HL-60 (cell line): Measurements from ENCODE around the gene TMEM145.

ENCODE experiments used
- DNase-seq, 2 experiments: peaks; one replicate each; pipeline ENCODE4 v3.0.0-alpha.2; 2010 to 2020; ENCODE audit warnings: low read depth in 1 of 2, low spot score in 1 of 2
- H3K27ac ChIP-seq: fragments of 250-450 bp; sonication (Bioruptor Pico); replicated peaks from 2 replicates; pipeline ENCODE4 v1.5.1; 2020; ENCODE audit warnings: mild to moderate bottlenecking, moderate library complexity
- H3K27me3 ChIP-seq: fragments of 250-450 bp; sonication (Bioruptor Pico); 2 replicates; pipeline ENCODE4 v1.5.1; 2021; ENCODE audit warnings: mild to moderate bottlenecking, moderate library complexity; ENCODE audit not compliant: insufficient read depth, poor library complexity, severe bottlenecking
- H3K4me3 ChIP-seq: replicated peaks from 2 replicates; pipeline ENCODE4 v1.5.1; 2011; ENCODE audit warnings: mild to moderate bottlenecking, control low read depth, low read length; ENCODE audit not compliant: insufficient read depth
- CTCF ChIP-seq: IDR thresholded peaks from one replicate; pipeline ENCODE4 v1.5.1; 2011; ENCODE audit warnings: low read length, control low read depth, inconsistent platforms; ENCODE audit not compliant: insufficient read depth
- GABPA ChIP-seq: IDR thresholded peaks from 2 replicates; pipeline ENCODE4 v1.6.1; 2012; ENCODE audit warnings: low read depth
- POLR2AphosphoS5 ChIP-seq: IDR thresholded peaks from 2 replicates; pipeline ENCODE4 v1.6.1; 2012; ENCODE audit warnings: low read depth
- REST ChIP-seq: IDR thresholded peaks from 2 replicates; pipeline ENCODE4 v1.6.1; 2012; ENCODE audit warnings: low read depth; ENCODE audit not compliant: insufficient replicate concordance
- SPI1 ChIP-seq: IDR thresholded peaks from 2 replicates; pipeline ENCODE4 v1.6.1; 2012; ENCODE audit warnings: low read depth, mild to moderate bottlenecking, borderline replicate concordance

The TMEM145 gene

GRCh38 chr19:42311657-42312056, 1.5 kb upstream of the TMEM145 start:
- no peak for DNase-seq
- no peak for TF ChIP-seq GABPA
- TF ChIP-seq POLR2AphosphoS5 = no peak
- no peak for TF ChIP-seq REST
- TF ChIP-seq SPI1 = no peak
- TF ChIP-seq CTCF = no peak
- no peak overlapping the region for H3K4me3 ChIP-seq
- no peak overlapping the region for H3K27ac ChIP-seq
- peaks cover 17% of the 10 kb centered on the region for H3K27me3 ChIP-seq

GRCh38 chr19:42312370-42312769, 739 bp upstream of the TMEM145 start:
- Histone ChIP-seq H3K4me3 (no peak overlapping the region), H3K27me3 (peaks cover 17% of the 10 kb centered on the region), H3K27ac (no peak overlapping the region)
- TF ChIP-seq POLR2AphosphoS5 (no peak), SPI1 (no peak), CTCF (no peak), REST (no peak), GABPA (no peak)
- no peak for DNase-seq

GRCh38 chr19:42313840-42314755, 989 bp downstream of the TMEM145 start:
- Histone ChIP-seq H3K27me3 (peaks cover 17% of the 10 kb centered on the region), H3K27ac (no peak overlapping the region), H3K4me3 (no peak overlapping the region)
- TF ChIP-seq GABPA (0 out of 2 replicates have a peak, but pooled peaks have one; percentile 39), SPI1 (no peak), CTCF (no peak), REST (no peak), POLR2AphosphoS5 (no peak)
- DNase-seq = no peak
